Kidney epithelial cell (primary cell): ENCODE results near the gene HAUS6. TPM values are rescaled to one million over a fixed set of nuclear protein-coding genes. Genes with fewer than 3 reads are reported as not detected.

Source experiments
- DNase-seq: peaks from one replicate; pipeline ENCODE4 v3.0.0-alpha.2; 2010; ENCODE audit warnings: low read depth
- H3K27me3 ChIP-seq: 2 replicates; pipeline ENCODE4 v1.6.0; 2011; ENCODE audit warnings: low read length; ENCODE audit not compliant: control insufficient read depth, insufficient read depth
- H3K36me3 ChIP-seq: 2 replicates; pipeline ENCODE4 v1.5.1; 2011; ENCODE audit warnings: low read length; ENCODE audit not compliant: control insufficient read depth, insufficient read depth
- H3K4me3 ChIP-seq: 2 replicates; pipeline ENCODE4 v1.5.1; 2011; ENCODE audit warnings: low read depth, mild to moderate bottlenecking, control low read depth, low read length
- CTCF ChIP-seq: IDR thresholded peaks from 2 replicates; pipeline ENCODE4 v1.5.1; 2011; ENCODE audit warnings: mild to moderate bottlenecking, moderate library complexity, low read length, control low read depth, inconsistent platforms; ENCODE audit not compliant: insufficient read depth, poor library complexity, severe bottlenecking
- total RNA-seq: library from RNA; depleted of rRNA; stranded (reverse); fragments of >200 nt; gene quantifications from 2 replicates; pipeline ENCODE4 v1.2.3, GENCODE V29; 2015

The HAUS6 gene
- total RNA-seq, 1 donor from 2014 or later: 18.0 TPM

- TF ChIP-seq CTCF: no peak
- Histone ChIP-seq H3K36me3 (no peaks in the 10 kb centered on the region), H3K4me3 (peak overlapping the region; percentile 78), H3K27me3 (no peaks in the 10 kb centered on the region)
- no peak for DNase-seq
These were observed 51.8 kb downstream of the HAUS6 start for GRCh38 chr9:19050637-19051591.

GRCh38 chr9:19049917-19050636 lies 52.6 kb downstream of the HAUS6 start:
- Histone ChIP-seq H3K4me3 (peak overlapping the region; percentile 78), H3K36me3 (no peaks in the 10 kb centered on the region), H3K27me3 (no peaks in the 10 kb centered on the region)
- no peak for TF ChIP-seq CTCF
- no peak for DNase-seq

- Histone ChIP-seq H3K4me3 (peak within 1 kb of the TSS; percentile 78), H3K36me3 (no peaks in the 10 kb centered on the region), H3K27me3 (no peaks in the 10 kb centered on the region)
- peak; percentile 87 for DNase-seq
- peak; percentile 83 for TF ChIP-seq CTCF
These were observed 53.5 kb downstream of the HAUS6 start, which contains the start of gene RRAGA for GRCh38 chr9:19048966-19049916. Gene RRAGA, plus strand, starts transcription at chr9:19049427. Its CDS starts 233 bp downstream, at chr9:19049660.

- DNase-seq: no peak
- H3K36me3 ChIP-seq: no peaks in the 10 kb centered on the region
- H3K4me3 ChIP-seq: no peak overlapping the region
- no peak for TF ChIP-seq CTCF
- H3K27me3 ChIP-seq: no peaks in the 10 kb centered on the region
These were observed 66.1 kb downstream of the HAUS6 start for GRCh38 chr9:19036611-19037010.

GRCh38 chr9:19033015-19033414 lies 69.7 kb downstream of the HAUS6 start, which contains the start of gene SAXO1:
Gene SAXO1, minus strand, starts transcription at chr9:19033209. Its CDS starts 301 bp downstream, at chr9:19032908.
- H3K27me3 ChIP-seq: no peaks in the 10 kb centered on the region
- no peak for DNase-seq
- no peak for TF ChIP-seq CTCF
- H3K4me3 ChIP-seq: no peak within 1 kb of the TSS
- no peaks in the 10 kb centered on the region for H3K36me3 ChIP-seq
